Superior temporal gyrus (tissue), 1 donor: ENCODE results near the gene CNN3.
"Not testable (repeated sequence)": the region's sequence is repeated elsewhere in the genome, so short reads cannot be mapped to it uniquely, and the experiment has no call there.

Experiments
- DNase-seq: peaks from one replicate; pipeline ENCODE4 v3.0.0-alpha.2; 2016; ENCODE audit errors: extremely low spot score

Gene CNN3

DNA sequence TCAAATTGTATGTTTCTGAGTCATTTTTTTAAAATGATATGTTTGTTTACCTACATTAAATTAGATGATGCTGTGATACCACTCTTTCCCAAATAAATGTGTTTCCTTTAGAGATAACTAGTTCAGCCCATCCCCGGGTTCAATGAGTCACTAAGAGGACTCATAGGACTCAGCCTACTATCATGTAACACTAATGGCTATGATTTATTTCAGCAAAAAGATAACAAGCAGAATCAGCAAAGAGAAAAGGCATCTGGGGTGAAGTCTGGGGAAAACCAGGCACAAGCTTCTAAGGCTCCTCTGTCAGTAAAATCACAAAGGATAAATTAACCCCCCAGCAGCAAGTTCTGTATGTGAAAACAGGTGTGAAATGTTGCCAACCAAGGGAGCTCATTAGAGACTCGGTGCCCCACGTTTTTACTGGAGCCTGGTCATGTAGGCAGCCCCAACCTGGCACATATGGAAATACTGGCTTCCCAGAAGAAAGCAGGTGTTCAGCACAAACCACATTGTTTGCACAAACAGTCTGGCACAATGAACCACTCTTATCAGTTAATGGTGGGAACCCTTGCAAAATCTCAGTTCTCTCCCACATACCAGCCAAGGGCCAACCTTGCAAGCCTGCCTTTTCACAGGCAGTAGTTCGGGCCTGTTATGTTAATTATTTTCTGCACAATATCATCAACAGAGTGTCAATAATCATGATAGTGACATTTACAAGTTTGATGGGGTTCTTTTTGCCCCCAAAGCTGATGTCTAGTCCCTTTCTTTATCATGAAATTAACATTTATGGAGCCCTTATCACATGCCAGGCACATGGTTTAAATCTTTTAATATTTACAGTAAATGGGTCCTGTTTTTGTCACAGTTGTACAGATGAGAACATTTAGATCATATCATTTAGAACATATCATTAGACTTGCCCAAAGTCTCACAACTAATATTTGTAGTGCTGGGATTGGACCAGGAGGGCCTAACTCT lies 23.1 kb upstream of the CNN3 start:
- no peak for DNase-seq

DNA sequence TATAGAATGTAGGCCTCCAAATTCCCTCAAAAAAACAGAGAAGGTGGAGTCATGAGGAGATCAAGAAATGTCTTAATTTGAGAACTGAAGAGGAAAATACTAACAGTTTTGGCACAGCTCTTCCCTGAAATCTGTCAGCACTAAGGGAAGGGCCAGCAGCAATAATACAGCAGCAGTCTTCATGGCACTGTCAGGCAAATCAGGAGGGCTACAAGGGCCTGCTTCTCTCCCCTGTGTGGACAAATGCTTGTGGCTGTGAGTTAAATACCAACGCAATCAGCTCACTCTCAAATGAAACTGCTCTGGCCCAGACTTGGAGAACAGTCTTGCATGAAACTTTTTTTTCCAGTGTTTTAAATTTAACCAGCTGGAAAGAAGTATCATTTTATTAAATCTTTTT lies 20.5 kb upstream of the CNN3 start:
- no peak for DNase-seq

- DNase-seq = no peak
These were observed 20.0 kb upstream of the CNN3 start for GRCh38 chr1:94946886-94947285.

GRCh38 chr1:94942171-94943128 lies 15.5 kb upstream of the CNN3 start:
- no peak for DNase-seq

- DNase-seq = not testable (repeated sequence)
These were observed 14.6 kb upstream of the CNN3 start for GRCh38 chr1:94941480-94941879.

DNA sequence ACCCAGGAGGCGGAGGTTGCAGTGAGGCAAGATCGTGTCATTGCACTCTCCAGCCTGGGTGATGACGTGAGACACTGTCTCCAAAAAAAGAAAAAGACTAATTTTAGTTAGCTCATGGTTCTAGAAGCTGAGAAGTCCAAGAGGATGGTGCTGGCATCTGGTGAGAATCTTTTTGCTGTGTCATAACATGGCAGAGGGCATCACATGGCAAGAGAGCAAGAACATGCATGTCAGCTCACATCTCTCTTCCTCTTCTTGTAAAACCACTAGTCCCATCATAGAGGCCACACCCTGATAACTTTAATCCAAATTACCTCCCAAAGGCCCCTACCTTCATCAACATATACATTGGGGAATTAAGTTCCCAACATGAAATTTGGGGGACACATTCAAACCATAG lies 13.8 kb upstream of the CNN3 start:
- no peak for DNase-seq

GRCh38 chr1:94937820-94938219 lies 10.9 kb upstream of the CNN3 start:
- no peak for DNase-seq

GRCh38 chr1:94936861-94937620 lies 10.1 kb upstream of the CNN3 start:
- no peak for DNase-seq

GRCh38 chr1:94935476-94935875 lies 8.6 kb upstream of the CNN3 start:
- no peak for DNase-seq

- no peak for DNase-seq
These were observed 8.1 kb upstream of the CNN3 start for GRCh38 chr1:94935034-94935433.

- no peak for DNase-seq
These were observed 7.6 kb upstream of the CNN3 start for GRCh38 chr1:94934551-94934950.

DNA sequence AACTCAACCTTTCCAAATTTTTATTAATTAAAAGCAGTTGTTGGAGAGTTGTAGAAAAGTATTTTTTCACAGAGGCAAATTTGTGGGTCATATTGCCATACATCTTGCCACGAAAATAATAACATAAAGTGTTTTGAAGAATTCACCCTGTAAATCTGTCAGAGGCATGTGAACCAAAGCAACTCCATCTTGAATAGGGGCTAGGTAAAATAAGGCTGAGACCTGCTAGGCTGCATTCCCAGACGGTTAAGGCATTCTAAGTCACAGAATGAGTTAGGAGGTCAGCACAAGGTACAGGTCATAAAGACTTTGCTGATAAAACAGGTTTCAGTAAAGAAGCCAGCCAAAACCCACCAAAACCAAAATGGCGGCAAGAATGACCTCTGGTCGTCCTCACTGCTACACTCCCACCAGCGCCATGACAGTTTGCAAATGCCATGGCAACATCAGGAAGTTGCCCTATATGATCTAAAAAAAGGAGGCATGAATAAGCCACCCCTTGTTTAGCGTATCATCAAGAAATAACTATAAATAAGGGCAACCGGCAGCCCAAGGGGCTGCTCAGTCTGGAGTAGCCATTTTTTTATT lies 4.4 kb upstream of the CNN3 start:
- DNase-seq = no peak

DNA sequence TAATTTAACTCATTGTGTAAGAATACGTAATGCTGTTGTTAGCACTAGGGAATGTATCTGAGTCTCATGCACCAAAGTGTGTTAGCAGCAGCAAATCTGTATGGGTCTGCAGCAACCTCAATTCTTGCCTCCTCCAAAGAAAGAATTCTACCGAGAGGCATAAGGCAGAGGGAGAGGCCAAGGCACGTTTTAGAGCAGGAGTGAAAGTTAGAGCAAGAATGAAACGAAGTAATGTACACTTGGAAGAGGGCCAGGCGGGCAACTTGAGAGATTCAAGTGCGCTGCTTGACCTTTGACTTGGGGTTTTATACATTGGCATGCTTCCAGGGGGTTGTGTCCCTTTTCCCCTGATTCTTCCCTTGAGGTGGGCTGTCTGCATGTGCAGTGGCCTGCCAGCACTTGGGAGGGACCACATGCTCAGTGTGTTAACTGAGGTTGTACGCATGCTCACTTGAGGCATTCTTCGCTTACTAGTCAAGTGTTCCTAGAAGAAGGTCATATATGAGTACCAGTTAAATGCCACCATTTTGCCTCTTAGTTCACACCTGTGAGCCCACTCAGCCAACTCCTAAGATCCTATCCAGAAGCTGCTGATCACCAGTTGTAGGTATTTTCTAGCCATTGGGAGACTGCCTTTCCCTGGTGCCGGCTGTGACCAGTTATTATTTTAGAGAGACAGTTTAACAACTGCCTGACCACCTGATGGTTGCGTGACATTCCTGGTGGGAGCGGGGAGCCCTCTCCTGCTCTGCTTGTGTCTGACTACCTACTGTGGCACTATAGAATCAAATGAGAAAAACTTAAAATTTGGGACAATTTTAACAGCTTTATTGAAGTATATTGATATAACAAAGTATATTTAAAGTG lies 2.7 kb upstream of the CNN3 start:
- no peak for DNase-seq

- no peak for DNase-seq
These were observed 1.5 kb upstream of the CNN3 start for GRCh38 chr1:94928293-94928939.

DNA sequence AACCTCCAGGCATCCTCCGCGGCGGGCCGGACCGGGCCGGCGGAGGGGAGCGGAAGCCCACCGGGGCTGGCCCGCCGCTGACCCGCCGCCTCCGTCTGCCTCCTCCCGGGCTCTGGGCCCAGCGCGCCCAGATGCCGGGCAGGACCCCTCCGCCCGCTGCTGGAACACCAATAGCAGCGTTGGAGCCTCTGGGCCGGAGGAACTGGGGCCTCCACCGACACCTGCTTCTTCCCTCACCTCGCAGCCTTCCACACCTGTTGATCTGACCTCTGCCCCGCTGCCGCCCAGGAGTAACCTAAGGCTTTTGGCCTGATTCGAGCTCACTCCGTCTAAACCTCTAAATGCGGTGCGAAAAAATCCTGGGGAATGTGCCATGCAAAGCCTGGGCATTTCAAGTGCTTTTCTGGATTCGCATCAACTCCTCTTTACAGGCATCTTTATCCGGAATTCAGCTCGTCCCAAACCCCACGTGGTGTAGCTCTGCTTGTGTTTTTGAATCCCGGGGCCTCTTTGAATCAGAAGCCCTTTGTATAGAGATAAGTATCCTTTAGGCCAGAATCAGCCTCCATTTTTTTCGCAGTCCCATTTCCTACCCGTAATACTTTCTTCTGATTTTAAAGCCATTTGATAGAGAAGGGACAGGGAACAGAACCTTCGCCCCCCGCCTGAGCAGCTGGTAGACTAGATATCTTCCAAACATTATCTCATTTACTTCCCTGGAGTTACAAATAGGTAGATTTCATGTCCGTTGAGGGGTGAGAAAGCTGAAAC lies 680 bp upstream of the CNN3 start:
- DNase-seq = peak; percentile 84

- peak; percentile 70 for DNase-seq
These were observed 590 bp downstream of the CNN3 start for GRCh38 chr1:94926126-94926914.

- DNase-seq = peak; percentile 78
These were observed 1.3 kb downstream of the CNN3 start for GRCh38 chr1:94925561-94926125.

DNA sequence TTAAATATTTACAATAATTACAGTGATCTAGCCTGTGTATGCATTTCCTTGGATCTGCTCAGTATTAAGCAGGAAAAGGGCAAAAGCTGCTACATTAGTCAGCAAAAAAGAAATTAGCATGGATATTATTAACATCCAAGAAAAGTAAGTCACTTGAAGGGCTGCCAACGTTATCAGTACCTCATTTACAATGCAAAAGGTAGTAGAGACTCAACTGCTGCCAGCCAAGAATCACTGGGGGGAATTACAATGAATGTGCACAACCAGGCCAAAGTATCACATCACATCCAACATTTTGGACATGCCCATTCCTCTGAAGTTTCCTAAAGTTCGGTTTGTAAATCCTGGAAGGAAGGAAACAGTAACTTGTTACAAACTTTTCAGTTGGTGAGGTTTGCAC lies 1.9 kb downstream of the CNN3 start:
- DNase-seq = no peak
